ENCODE results near the gene ROR2. TPM values are rescaled to one million over a fixed set of nuclear protein-coding genes. Genes with fewer than 3 reads are reported as not detected.

ROR2 gene
- total and polyA plus RNA-seq, 2 donors (not counting 3 experiments of a cell fraction or from before 2014, with no cell fraction given), result not detected

- Histone ChIP-seq H3K79me2 (ENCODE audit: control insufficient read depth, insufficient read depth, low read length) (no peaks in the 10 kb centered on the region), H4K20me1 (replicated peaks; ENCODE audit: control insufficient read depth, extremely low read depth, insufficient read depth, low read length) (no peaks in the 10 kb centered on the region), H3K4me1 (ENCODE audit: control insufficient read depth, extremely low read depth, insufficient read depth, low read length) (no peaks in the 10 kb centered on the region), H3K4me3 (replicated peaks in 1 of 3; ENCODE audit: insufficient read depth in 1 of 3, low read depth in 1 of 3, low read length in 3 of 3) (no peak overlapping the region), H3K27me3 (ENCODE audit: control insufficient read depth in 2 of 2, insufficient read depth in 2 of 2, low read length in 2 of 2) (peaks cover 39 to 68% of the 10 kb centered on the region in 2 experiments), H3K9ac (replicated peaks; ENCODE audit: extremely low read depth, insufficient read depth, low read length) (no peak overlapping the region), H2AFZ (ENCODE audit: low read depth, low read length) (no peak overlapping the region), H3K36me3 (ENCODE audit: control insufficient read depth in 2 of 2, extremely low read depth in 1 of 2, insufficient read depth in 2 of 2, low read length in 2 of 2) (no peaks in the 10 kb centered on the region), H3K9me3 (replicated peaks; ENCODE audit: control insufficient read depth, insufficient read depth, low read length) (no peaks in the 10 kb centered on the region), H3K4me2 (ENCODE audit: insufficient read depth, low read length) (no peak overlapping the region), H3K27ac (ENCODE audit: insufficient read depth, low read depth, low read length) (no peak overlapping the region), H3K9me1 (replicated peaks; ENCODE audit: control insufficient read depth, extremely low read depth, insufficient read depth, low read length) (no peaks in the 10 kb centered on the region)
- TF ChIP-seq MYC (IDR thresholded peaks at IDR 0.05; ENCODE audit: low read depth, low read length) (no peak), CTCF (IDR thresholded peaks at IDR 0.05; ENCODE audit: extremely low read depth in 1 of 2, insufficient read depth in 1 of 2, low read depth in 1 of 2, low read length in 2 of 2) (no peak), FOS (IDR thresholded peaks at IDR 0.05; ENCODE audit: borderline replicate concordance, insufficient read depth, low read length) (no peak), GATA2 (IDR thresholded peaks at IDR 0.05; ENCODE audit: insufficient read depth, insufficient read length, low read depth, low read length) (no peak), JUN (IDR thresholded peaks at IDR 0.05; ENCODE audit: borderline replicate concordance, insufficient read depth, insufficient read length, low read depth) (no peak), MAX (IDR thresholded peaks at IDR 0.05; ENCODE audit: insufficient read depth, insufficient read length) (no peak), POLR2AphosphoS5 (IDR thresholded peaks at IDR 0.05; ENCODE audit: insufficient read depth, low read depth, low read length) (no peak), POLR2A (IDR thresholded peaks at IDR 0.05; ENCODE audit: low read depth, low read length) (no peak), EZH2 (IDR thresholded peaks at IDR 0.05; ENCODE audit: borderline replicate concordance, low read depth, low read length, severe bottlenecking) (no peak)
- FAIRE-seq, result no peak
- dilution Hi-C loops (cut with MboI; ENCODE audit: extremely low pct_ligation_motif_present, low sequenced_read_pairs), result no loop called here
- ChIA-PET CTCF (interaction anchor here (1.5 kb wide), 2 partner anchors 154 to 175 kb away, joined by 6 to 8 read pairs; no protein-coding TSS in a partner anchor), POLR2A (no interaction called here)
- BruUV-seq (replicated peaks), result no TSS peak
- intact Hi-C loops (cut with micrococcal nuclease), result no loop called here
- DNase-seq (ENCODE audit: low read depth, low spot score), result no peak
Measured at GRCh38 chr9:91948597-91949391, 1.2 kb downstream of the ROR2 start.

Data from endothelial cell of umbilical vein (primary cell).